Transverse colon (tissue), 4 donors: ENCODE data around the gene LIMCH1. TPM values are rescaled to one million over a fixed set of nuclear protein-coding genes. Genes with fewer than 3 reads are reported as not detected.
A peak's percentile ranks its signal among the peaks of the same experiment; 100 is the strongest.

Experiments used
- DNase-seq: peaks from one replicate; pipeline ENCODE4 v3.0.0-alpha.2; 2019
- H3K27ac ChIP-seq, 4 donors: fragments of 200-600 bp; sonication (generic); 2 replicates each; pipeline ENCODE4 v1.5.1; 2016 to 2018; ENCODE audit warnings: inconsistent platforms in 4 of 4
- H3K27me3 ChIP-seq: fragments of 200-600 bp; sonication (generic); 2 replicates; pipeline ENCODE4 v1.5.1; 2017; ENCODE audit warnings: inconsistent platforms
- H3K36me3 ChIP-seq, 4 donors: fragments of 200-600 bp; sonication (generic); 2 replicates each; pipeline ENCODE4 v1.5.1; 2017 to 2019; ENCODE audit warnings: inconsistent platforms in 4 of 4
- H3K4me1 ChIP-seq, 4 donors: fragments of 200-600 bp; sonication (generic); 2 replicates each; pipeline ENCODE4 v1.5.1; 2017 to 2020; ENCODE audit warnings: inconsistent platforms in 4 of 4
- H3K4me3 ChIP-seq, 4 donors: fragments of 200-600 bp; sonication (generic); 1 replicate in 1 of 4; 2 replicates in 3 of 4; pipeline versions ENCODE4 v1.5.1 to v1.6.1; 2017 to 2019; ENCODE audit warnings: inconsistent platforms in 4 of 4
- H3K9me3 ChIP-seq, 2 donors: fragments of 200-600 bp; sonication (generic); 2 replicates each; pipeline ENCODE4 v1.5.1; 2017 to 2019; ENCODE audit warnings: inconsistent platforms in 2 of 2
- EP300 ChIP-seq: sonication (generic); formaldehyde crosslinking; IDR thresholded peaks from one replicate; pipeline ENCODE4 v1.6.1; 2017; ENCODE audit warnings: antibody characterized with exemption, low read depth
- POLR2A ChIP-seq: fragments of 450-650 bp; IDR thresholded peaks from one replicate; pipeline ENCODE4 v1.6.1; 2016; ENCODE audit warnings: antibody characterized with exemption, mild to moderate bottlenecking, moderate library complexity
- POLR2AphosphoS5 ChIP-seq, 3 donors: sonication (generic); formaldehyde crosslinking; IDR thresholded peaks; one replicate each; pipeline ENCODE4 v1.6.1; 2016; ENCODE audit warnings: antibody characterized with exemption in 3 of 3
- WGBS, 2 donors: methylation state at CpG; one replicate each; pipeline ENCODE4 v1.1.5; 2018; ENCODE audit warnings: low coverage in 1 of 2; 5-methylcytosine and 5-hydroxymethylcytosine counted together
- in situ Hi-C, 4 donors: fragments of 200-750 bp; cut with MboI; loops; one replicate each; pipeline versions ENCODE4 v1.15.0 to v1.15.1; 2017; ENCODE audit warnings: low sequenced_read_pairs in 3 of 4, low pct_ligation_motif_present in 1 of 4, low pct_unique_long_range_greater_than_20kb in 1 of 4
- intact Hi-C: fragments of 100-400 bp; cut with DNase I; formaldehyde crosslinking; loops from one replicate; pipeline ENCODE4 v1.15.1; 2023; ENCODE audit warnings: low total_unique reads
- total RNA-seq, 4 donors: library from RNA; depleted of rRNA; stranded (reverse); fragments of >200 nt; gene quantifications; one replicate each; pipeline ENCODE4 v1.1.0, GENCODE V29; 2016
- TF ChIP-seq, protein P1 (sequence below), 5 experiments: fragments of 200-600 bp in 3 of 5; fragments of 450-650 bp in 2 of 5; sonication (generic) in 3 of 5; IDR thresholded peaks; 1 replicate in 2 of 5; 2 replicates in 3 of 5; pipeline ENCODE4 v1.5.1; 2016 to 2017; ENCODE audit warnings: antibody characterized with exemption in 5 of 5, inconsistent platforms in 3 of 5, mild to moderate bottlenecking in 2 of 5, moderate library complexity in 1 of 5

The LIMCH1 gene
- total RNA-seq, 4 donors from 2014 or later = 5.5 to 18.5 (median 9.7) TPM

DNA sequence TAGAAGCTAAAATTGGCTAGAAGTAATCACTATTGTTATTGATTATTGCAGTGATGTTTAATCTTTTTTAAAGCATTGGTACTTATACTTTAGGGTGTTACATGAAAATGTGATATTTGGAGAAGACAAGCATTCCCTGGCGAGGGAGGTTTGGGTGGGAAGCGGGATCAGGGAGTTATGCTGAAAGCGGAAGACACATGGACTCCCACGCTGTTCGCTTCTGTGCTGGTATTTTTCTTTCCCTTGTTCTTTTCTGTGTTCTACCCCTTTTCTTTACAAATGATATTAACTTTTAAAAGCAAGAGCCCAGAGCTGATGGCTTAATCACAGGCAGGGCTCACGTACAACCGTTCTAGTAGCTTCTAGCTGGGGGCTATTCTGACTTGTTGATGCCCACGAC lies 148.9 kb downstream of the LIMCH1 start:
- H3K27ac ChIP-seq = no peak overlapping the region
- DNase-seq = no peak
- no peaks in the 10 kb centered on the region for H3K27me3 ChIP-seq
- H3K4me1 ChIP-seq = no peaks in the 10 kb centered on the region
- in situ Hi-C loops = no loop called here
- intact Hi-C loops = no loop called here
- no peaks in the 10 kb centered on the region for H3K36me3 ChIP-seq
- no peaks in the 10 kb centered on the region for H3K9me3 ChIP-seq
- WGBS, 2 donors = 95 to 96% methylated on average over 8 of the region's 8 CpGs
- no peak overlapping the region for H3K4me3 ChIP-seq
- TF ChIP-seq POLR2AphosphoS5 (IDR thresholded peaks at IDR 0.05) (no peak), POLR2A (no peak), EP300 (no peak)
- TF ChIP-seq, protein P1, sequence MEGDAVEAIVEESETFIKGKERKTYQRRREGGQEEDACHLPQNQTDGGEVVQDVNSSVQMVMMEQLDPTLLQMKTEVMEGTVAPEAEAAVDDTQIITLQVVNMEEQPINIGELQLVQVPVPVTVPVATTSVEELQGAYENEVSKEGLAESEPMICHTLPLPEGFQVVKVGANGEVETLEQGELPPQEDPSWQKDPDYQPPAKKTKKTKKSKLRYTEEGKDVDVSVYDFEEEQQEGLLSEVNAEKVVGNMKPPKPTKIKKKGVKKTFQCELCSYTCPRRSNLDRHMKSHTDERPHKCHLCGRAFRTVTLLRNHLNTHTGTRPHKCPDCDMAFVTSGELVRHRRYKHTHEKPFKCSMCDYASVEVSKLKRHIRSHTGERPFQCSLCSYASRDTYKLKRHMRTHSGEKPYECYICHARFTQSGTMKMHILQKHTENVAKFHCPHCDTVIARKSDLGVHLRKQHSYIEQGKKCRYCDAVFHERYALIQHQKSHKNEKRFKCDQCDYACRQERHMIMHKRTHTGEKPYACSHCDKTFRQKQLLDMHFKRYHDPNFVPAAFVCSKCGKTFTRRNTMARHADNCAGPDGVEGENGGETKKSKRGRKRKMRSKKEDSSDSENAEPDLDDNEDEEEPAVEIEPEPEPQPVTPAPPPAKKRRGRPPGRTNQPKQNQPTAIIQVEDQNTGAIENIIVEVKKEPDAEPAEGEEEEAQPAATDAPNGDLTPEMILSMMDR (IDR thresholded peaks at IDR 0.05) = no peak

DNA sequence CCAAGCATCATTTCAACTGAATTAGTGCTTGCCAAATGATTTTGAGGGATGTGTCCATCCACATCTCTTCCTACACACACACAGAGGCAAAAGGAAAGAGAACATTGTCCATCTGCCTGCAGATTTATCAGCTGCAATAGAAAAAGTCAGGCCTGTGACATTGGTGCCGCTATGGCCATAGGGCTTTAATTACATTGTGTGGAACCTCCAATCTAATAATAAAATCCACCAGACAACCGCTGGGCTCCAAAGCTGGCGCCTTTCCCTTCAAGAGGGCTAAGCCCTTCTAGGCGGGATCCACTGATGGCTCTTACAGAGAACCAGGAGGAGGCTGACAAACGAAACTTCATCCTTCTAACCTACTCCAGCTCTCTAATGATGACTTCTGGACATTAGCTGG lies 150.0 kb downstream of the LIMCH1 start:
- intact Hi-C loops (no loop called here), in situ Hi-C loops (no loop called here)
- Histone ChIP-seq H3K4me1 (no peaks in the 10 kb centered on the region), H3K27ac (no peak overlapping the region), H3K9me3 (no peaks in the 10 kb centered on the region), H3K36me3 (no peaks in the 10 kb centered on the region), H3K4me3 (no peak overlapping the region), H3K27me3 (no peaks in the 10 kb centered on the region)
- 80 to 88% methylated on average over 3 to 5 of the region's 5 CpGs for WGBS, 2 donors
- no peak for DNase-seq
- TF ChIP-seq, protein P1 (IDR thresholded peaks at IDR 0.05) = no peak
- TF ChIP-seq POLR2A = no peak
- TF ChIP-seq POLR2AphosphoS5 (IDR thresholded peaks at IDR 0.05) = no peak
- TF ChIP-seq EP300 = no peak

DNA sequence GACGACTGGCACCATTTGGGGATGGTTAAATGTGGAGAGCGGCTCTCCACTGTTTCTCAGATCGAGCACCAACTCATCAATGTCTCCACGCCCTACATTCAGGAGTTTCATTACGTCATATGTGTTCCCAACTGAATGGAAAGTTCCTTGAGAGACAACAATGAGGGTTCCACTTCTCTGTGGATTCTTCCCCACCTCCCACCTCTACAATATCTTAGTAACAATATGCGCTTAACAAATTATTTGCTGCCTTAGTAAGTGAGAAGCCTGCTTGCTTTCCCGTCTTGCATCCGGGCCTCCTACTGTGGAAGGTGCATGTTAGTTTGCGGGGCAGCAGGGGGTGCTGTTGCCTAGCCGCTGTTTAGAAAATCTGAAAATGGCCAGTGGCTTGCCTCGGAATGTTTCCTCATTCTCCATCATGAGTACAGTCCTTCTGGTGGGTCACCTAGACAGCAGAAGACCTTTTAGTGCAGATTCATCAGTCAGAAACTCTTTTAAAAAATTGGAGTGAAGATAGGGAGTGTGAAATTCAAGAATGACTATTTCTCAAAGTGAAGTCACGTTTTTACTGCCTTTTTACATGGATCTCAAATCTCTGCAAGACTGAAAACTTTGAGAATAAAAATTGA lies 154.9 kb downstream of the LIMCH1 start:
- DNase-seq = peak; percentile 46
- 36 to 44% methylated on average over 7 to 12 of the region's 12 CpGs for WGBS, 2 donors
- intact Hi-C loops (loop anchor here (5.0 kb wide), 1 partner anchor 194 kb away; no protein-coding TSS in a partner anchor), in situ Hi-C loops (loop anchor here (5.0 kb wide), 2 partner anchors 189 to 194 kb away; no protein-coding TSS in a partner anchor)
- Histone ChIP-seq H3K4me3 (no peak overlapping the region), H3K9me3 (no peaks in the 10 kb centered on the region), H3K4me1 (no peaks in the 10 kb centered on the region), H3K36me3 (no peaks in the 10 kb centered on the region), H3K27ac (no peak overlapping the region), H3K27me3 (no peaks in the 10 kb centered on the region)
- TF ChIP-seq, protein P1 (IDR thresholded peaks at IDR 0.05) = peak; percentile 79 to 81 (median 81)
- TF ChIP-seq EP300 = no peak

DNA sequence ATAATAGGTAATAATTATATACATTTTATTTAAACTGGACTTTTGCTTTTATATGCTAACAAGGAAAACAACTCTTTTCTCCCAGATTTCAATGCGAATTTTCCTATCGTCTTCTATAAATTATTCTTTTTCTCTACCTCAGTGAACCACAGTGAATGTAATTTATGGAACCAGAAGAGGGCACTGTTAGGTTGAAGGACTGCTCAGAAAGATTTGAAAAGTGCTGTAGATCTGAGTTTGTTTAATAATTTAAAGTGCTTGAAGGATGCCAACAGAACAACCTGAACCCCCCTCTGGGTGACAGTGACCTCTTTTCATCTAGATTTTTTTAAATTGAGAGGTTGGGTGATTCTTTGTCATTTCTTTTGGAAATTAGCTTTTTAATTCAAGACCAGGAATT lies 155.7 kb downstream of the LIMCH1 start:
- in situ Hi-C loops = loop anchor here (5.0 kb wide), 2 partner anchors 189 to 194 kb away; no protein-coding TSS in a partner anchor
- no peak for TF ChIP-seq POLR2AphosphoS5 (IDR thresholded peaks at IDR 0.05)
- TF ChIP-seq, protein P1 (IDR thresholded peaks at IDR 0.05) = peak in 4 of 5 experiments; percentile 19 to 47 (median 30)
- H3K27ac ChIP-seq = no peak overlapping the region
- no peaks in the 10 kb centered on the region for H3K27me3 ChIP-seq
- intact Hi-C loops = loop anchor here (5.0 kb wide), 1 partner anchor 194 kb away; no protein-coding TSS in a partner anchor
- 26 to 28% methylated on average over 2 of the region's 2 CpGs for WGBS, 2 donors
- no peaks in the 10 kb centered on the region for H3K9me3 ChIP-seq
- DNase-seq = no peak
- H3K4me1 ChIP-seq = no peaks in the 10 kb centered on the region
- H3K4me3 ChIP-seq = no peak overlapping the region
- no peaks in the 10 kb centered on the region for H3K36me3 ChIP-seq
